GM10248 (cell line): ENCODE results near the gene ACSM4.
"Not testable (repeated sequence)": the region's sequence is repeated elsewhere in the genome, so short reads cannot be mapped to it uniquely, and the experiment has no call there.

Experiments used
- CTCF ChIA-PET: fragments of 300-600 bp; sonication (Branson Sonifier 250); formaldehyde crosslinking; extraction: SDS; loops from one replicate; lab custom pipeline; 2021; ENCODE audit warnings: antibody characterized with exemption; lab: Yijun Ruan, JAX
- POLR2A ChIA-PET: fragments of 350-650 bp; sonication (Branson Sonifier 250); formaldehyde crosslinking; extraction: SDS; loops from one replicate; lab custom pipeline; 2020; ENCODE audit warnings: antibody characterized with exemption; lab: Yijun Ruan, JAX
- DNase-seq: peaks from one replicate; pipeline ENCODE4 v3.0.0; 2012; ENCODE audit errors: extremely low spot score
- TF ChIP-seq, protein P1 (sequence below): IDR thresholded peaks from 2 replicates; pipeline ENCODE4 v1.5.1; 2012; ENCODE audit warnings: mild to moderate bottlenecking, low read depth; ENCODE audit errors: extremely low read depth, missing control alignments, control extremely low read depth

ACSM4 gene

DNA sequence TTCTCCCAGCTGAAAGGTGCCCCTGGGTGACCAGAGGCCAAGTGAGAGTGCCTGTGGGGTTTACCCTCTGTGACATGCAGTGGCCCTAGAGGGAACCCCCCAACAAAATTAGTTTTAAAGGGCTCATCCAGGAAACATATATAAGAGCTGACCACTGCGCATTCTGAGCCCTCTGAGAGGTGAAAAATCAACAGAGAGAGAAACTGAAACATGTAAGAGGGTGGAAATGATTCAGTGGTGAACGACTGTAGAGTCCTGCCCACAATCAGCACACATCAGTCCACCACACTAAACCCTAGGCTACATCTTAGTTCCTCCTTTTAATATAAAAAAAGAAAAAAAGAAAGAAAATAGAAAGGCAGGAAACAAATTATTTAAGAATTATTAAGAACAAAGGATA, 21.0 kb upstream of the ACSM4 start:
- POLR2A ChIA-PET, result no interaction called here
- CTCF ChIA-PET, result interaction anchor here (1.3 kb wide), 1 partner anchor 63 kb away, joined by 3 read pairs; no protein-coding TSS in a partner anchor
- DNase-seq, result peak; percentile 20
- TF ChIP-seq, protein P1, sequence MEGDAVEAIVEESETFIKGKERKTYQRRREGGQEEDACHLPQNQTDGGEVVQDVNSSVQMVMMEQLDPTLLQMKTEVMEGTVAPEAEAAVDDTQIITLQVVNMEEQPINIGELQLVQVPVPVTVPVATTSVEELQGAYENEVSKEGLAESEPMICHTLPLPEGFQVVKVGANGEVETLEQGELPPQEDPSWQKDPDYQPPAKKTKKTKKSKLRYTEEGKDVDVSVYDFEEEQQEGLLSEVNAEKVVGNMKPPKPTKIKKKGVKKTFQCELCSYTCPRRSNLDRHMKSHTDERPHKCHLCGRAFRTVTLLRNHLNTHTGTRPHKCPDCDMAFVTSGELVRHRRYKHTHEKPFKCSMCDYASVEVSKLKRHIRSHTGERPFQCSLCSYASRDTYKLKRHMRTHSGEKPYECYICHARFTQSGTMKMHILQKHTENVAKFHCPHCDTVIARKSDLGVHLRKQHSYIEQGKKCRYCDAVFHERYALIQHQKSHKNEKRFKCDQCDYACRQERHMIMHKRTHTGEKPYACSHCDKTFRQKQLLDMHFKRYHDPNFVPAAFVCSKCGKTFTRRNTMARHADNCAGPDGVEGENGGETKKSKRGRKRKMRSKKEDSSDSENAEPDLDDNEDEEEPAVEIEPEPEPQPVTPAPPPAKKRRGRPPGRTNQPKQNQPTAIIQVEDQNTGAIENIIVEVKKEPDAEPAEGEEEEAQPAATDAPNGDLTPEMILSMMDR, result no peak

DNA sequence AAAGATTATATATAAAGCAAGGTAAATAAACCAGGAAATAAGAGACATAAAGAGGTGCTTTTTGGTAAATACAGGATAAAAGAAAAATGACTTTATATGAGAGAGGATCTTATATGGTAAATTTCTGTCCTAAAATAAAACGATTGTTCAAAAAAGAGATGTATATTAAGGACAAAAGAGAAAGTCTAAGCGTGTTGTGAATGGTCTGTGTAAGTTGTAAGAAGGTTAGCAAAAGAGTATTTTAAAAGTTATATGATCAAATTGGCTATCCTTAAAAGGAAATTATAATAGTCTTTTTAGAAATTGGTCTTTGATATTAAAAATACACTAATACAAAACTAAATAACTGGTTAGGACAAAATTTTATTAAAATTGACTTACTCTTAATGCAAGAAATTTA, 14.1 kb upstream of the ACSM4 start:
- POLR2A ChIA-PET, result no interaction called here
- no peak for DNase-seq
- CTCF ChIA-PET, result no interaction called here
- TF ChIP-seq, protein P1, result no peak

DNA sequence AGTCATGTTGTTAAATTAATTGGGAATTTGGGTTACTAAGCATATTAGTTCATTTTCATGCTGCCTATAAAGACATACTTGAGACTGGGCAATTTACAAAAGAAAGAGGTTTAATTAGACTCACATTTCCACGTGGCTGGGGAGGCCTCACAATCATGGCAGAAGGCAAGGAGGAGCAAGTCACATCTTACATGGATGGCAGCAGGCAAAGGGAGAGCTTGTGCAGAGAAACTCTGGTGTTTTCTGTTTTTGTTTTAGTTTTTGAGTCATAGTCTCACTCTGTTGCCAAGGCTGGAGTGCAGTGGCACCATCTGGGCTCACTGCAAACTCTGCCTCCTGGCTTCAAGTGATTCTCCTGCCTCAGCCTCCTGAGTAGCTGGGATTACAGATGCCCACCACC, 13.3 kb upstream of the ACSM4 start:
- CTCF ChIA-PET, POLR2A ChIA-PET, DNase-seq: not testable (repeated sequence)

DNA sequence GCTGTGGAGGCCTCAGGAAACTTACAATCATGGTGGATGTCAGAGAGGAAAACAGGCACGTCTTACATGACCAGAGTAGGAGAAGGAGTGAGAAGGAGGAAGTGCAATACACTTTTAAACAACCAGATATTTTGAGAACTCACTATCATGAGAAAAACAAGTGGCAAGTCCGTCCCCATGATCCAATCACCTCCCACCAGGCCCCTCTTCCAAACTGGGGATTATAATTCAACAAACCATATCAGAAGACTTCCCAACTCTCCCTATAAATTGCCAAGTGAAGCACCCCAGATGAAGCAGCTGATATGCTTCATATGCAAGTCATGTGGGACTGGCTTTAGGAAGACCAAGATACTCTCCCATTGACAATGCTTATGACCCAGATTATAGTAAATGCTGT, 11.6 kb upstream of the ACSM4 start:
- ChIA-PET CTCF (no interaction called here), POLR2A (no interaction called here)
- TF ChIP-seq, protein P1, result no peak
- DNase-seq, result no peak

DNA sequence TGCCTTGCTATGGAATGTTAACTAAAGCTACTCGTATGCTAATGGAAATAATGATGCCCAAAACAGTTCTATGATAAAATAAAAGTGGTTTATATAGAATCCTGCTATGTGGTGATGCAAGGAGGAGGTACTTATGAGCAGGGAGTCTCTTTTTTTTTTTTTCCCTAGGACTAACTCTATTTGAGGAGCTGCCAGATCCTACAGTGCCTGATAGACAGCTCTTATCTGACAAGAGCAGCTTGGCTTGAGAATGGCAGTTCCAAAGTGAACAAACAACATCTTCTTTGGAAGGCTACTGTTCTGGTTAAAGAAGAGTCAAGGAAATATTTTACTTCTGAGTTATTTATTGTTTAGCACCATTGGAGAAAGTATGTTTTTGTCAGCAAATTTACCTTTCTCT, 10.2 kb upstream of the ACSM4 start:
- DNase-seq, result no peak
- TF ChIP-seq, protein P1, result no peak
- ChIA-PET POLR2A (no interaction called here), CTCF (interaction anchor here (1.5 kb wide), 1 partner anchor 9 kb away, joined by 3 read pairs; no protein-coding TSS in a partner anchor)

DNA sequence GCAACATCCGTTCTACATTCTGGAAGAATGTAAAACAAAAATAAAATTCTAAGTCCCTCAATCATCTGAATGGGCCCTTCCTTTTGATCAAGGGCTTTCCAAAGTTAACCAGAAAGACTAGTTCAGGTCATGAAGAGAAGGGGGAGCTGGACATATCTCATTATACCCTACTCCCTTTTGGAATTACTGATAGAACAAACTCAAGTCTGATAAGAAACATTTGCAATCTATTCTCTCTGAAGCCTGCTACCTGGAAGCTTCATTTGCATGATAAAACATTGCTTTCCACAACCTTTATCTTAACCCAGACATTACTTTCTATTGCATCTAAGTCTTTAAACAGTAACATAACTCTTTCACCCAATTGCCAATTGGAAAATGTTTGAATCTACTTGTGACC, 8.3 kb upstream of the ACSM4 start:
- no peak for DNase-seq
- ChIA-PET CTCF (interaction anchor here (3.5 kb wide), 1 partner anchor 10 kb away, joined by 10 read pairs; no protein-coding TSS in a partner anchor), POLR2A (no interaction called here)
- TF ChIP-seq, protein P1, result no peak

DNA sequence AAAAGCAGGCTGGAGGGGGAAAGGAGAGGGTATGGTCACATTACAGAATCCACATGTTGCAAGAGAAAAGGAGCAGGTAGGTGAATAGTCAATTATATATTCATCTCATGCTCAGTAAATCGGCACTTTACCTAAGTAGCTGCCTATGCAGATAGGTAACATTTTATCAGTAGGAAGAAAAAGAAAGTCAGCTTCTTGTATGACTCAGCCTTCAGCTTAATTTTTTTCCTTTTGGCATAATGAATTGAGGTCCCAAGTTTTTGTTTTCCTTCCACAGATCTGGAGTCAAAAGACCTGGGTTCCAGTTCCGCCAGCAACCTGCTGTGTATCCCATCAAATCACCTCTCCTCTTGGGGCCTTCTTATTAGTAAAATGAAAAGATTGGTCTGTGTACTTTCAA, 6.0 kb upstream of the ACSM4 start:
- CTCF ChIA-PET, result no interaction called here
- TF ChIP-seq, protein P1, result no peak
- DNase-seq, result no peak
- POLR2A ChIA-PET, result no interaction called here
